Vagina (tissue), 2 donors: ENCODE data around the gene AP5B1.

ENCODE experiments used
- POLR2A ChIP-seq, 2 donors: fragments of 450-650 bp; IDR thresholded peaks; one replicate each; pipeline ENCODE4 v1.6.1; 2017; ENCODE audit warnings: antibody characterized with exemption in 2 of 2, mild to moderate bottlenecking in 2 of 2, moderate library complexity in 2 of 2
- TF ChIP-seq, protein P1 (sequence below), 3 experiments: fragments of 450-650 bp in 2 of 3; fragments of 200-600 bp in 1 of 3; sonication (generic) in 1 of 3; IDR thresholded peaks; one replicate each; pipeline ENCODE4 v1.5.1; 2017 to 2019; ENCODE audit warnings: antibody characterized with exemption in 3 of 3, mild to moderate bottlenecking in 2 of 3, moderate library complexity in 2 of 3

DNA sequence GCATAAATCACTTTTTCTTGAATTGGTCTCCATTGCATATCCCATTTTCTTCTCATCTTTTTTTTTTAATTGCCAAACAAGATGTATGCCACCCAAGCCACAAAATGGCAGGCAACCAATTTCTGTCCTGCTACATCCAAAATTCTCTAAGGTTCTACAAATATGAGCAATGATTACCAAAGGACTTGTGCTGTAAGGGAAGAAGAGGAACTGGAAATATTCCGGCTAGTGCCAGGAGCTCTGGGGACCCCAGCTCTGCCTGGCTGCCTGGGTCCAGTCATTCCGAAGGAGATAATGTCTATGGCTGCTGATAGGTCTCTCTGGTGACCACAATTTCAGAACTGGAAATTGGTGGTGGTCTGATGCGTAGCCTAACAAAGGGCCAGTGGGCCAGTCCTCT is 35.9 kb upstream of the AP5B1 start:
- TF ChIP-seq, protein P1, sequence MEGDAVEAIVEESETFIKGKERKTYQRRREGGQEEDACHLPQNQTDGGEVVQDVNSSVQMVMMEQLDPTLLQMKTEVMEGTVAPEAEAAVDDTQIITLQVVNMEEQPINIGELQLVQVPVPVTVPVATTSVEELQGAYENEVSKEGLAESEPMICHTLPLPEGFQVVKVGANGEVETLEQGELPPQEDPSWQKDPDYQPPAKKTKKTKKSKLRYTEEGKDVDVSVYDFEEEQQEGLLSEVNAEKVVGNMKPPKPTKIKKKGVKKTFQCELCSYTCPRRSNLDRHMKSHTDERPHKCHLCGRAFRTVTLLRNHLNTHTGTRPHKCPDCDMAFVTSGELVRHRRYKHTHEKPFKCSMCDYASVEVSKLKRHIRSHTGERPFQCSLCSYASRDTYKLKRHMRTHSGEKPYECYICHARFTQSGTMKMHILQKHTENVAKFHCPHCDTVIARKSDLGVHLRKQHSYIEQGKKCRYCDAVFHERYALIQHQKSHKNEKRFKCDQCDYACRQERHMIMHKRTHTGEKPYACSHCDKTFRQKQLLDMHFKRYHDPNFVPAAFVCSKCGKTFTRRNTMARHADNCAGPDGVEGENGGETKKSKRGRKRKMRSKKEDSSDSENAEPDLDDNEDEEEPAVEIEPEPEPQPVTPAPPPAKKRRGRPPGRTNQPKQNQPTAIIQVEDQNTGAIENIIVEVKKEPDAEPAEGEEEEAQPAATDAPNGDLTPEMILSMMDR (IDR thresholded peaks at IDR 0.05), result no peak
- TF ChIP-seq POLR2A (IDR thresholded peaks at IDR 0.05), result no peak
